GM12872 (cell line): ENCODE data around the gene MAP2K5.
A peak's percentile ranks its signal among the peaks of the same experiment; 100 is the strongest.

Experiments used
- TF ChIP-seq, protein P1 (sequence below): IDR thresholded peaks from 3 replicates; pipeline ENCODE4 v1.5.1; 2011; ENCODE audit warnings: low read depth, mild to moderate bottlenecking, low read length, moderate library complexity; ENCODE audit not compliant: insufficient read depth

The MAP2K5 gene

DNA sequence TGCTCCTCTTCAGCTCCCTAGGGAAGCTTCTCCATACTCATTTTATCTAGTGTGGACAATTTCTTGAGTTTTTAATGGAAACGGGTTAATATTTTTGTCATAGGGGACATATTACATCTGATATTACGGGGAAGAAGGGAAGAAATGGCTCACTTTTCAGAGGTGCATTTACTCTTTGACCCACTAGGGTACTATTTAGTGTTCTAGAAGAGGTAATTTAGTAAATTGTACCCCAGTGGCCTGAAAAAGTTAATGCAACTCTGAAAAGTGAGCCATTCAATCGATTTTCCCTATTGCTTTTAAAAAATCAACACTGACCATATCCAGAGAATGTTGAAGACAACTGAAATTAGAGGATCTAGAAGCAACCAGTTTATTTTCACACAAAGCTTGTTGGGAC is 71.2 kb downstream of the MAP2K5 start:
- TF ChIP-seq, protein P1, sequence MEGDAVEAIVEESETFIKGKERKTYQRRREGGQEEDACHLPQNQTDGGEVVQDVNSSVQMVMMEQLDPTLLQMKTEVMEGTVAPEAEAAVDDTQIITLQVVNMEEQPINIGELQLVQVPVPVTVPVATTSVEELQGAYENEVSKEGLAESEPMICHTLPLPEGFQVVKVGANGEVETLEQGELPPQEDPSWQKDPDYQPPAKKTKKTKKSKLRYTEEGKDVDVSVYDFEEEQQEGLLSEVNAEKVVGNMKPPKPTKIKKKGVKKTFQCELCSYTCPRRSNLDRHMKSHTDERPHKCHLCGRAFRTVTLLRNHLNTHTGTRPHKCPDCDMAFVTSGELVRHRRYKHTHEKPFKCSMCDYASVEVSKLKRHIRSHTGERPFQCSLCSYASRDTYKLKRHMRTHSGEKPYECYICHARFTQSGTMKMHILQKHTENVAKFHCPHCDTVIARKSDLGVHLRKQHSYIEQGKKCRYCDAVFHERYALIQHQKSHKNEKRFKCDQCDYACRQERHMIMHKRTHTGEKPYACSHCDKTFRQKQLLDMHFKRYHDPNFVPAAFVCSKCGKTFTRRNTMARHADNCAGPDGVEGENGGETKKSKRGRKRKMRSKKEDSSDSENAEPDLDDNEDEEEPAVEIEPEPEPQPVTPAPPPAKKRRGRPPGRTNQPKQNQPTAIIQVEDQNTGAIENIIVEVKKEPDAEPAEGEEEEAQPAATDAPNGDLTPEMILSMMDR: peak; percentile 28; the same call in 1 of the 3 replicates

DNA sequence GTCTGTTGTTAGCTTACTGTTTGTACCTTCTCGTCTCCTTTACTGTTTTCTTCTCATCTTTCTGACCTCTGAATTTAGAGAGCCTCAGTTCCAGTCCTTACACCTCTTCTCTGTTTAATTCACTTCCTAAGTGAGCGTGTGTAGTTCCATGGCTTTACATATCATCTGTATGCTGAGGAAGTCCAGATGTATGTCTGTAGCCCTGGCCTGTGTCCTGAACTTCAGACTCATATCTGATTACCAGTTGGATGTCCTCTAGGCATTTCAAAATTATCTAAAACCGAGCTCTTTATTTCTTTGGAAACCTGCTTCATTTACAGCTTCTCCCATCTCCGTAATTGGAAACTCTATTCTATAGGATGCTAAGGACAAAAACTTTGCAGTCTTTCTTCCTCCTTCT is 75.8 kb downstream of the MAP2K5 start:
- TF ChIP-seq, protein P1: no peak

DNA sequence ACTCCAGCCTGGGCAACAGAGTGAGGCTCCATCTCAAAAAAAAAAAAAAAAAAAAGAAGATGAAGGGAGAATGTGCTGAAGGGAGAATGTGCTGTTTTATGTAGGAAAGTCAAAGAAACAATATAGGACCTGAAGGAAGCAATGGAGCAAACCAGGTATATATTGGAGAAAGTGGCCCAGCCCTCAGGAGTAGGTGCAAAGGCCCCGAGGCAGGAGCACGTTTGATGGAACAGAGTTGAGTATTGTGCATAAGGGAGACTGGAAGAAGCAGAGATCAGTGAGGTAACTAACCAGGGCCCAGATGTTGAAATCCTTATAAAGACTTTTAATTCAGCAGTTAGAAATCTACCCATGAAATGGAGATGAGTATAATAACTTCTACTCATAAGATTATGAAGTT is 79.6 kb downstream of the MAP2K5 start:
- TF ChIP-seq, protein P1: no peak

DNA sequence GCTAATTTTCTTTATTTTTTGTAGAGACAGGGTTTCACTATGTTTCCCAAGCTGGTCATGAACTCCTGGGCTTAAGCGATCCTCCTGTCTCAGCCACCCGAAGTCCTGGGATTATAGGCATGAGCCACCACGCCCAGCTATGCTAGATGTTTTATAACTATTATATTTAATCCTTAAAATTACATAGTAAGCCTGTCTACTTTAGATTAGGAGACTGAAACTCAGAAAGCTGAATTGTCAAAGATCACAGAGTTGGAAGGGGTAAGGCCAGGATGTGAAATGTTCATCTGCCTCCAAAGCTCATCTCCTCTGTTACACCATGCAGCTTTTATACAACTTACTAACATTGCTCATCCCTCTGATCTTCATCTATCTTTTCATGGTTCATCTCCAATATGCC is 89.8 kb downstream of the MAP2K5 start:
- TF ChIP-seq, protein P1: no peak

DNA sequence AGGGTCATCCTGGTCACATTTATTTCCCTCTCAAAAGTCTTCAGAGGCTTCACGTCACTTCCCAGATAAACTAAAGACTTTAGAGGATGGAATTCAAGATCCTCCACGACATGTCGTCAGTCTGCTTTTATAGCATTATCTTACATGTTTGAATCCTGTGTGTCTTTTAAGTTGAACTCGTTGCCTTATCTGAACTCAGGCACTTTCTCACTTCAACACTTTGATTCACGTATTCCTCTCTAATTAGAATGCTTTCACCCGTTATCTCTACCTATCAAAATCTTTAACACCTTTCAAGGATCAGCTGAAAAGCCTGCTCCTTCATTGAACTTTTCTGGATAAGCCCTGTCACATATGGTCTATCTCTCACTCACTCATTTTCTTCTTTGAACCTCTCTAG is 97.1 kb downstream of the MAP2K5 start:
- TF ChIP-seq, protein P1: no peak

DNA sequence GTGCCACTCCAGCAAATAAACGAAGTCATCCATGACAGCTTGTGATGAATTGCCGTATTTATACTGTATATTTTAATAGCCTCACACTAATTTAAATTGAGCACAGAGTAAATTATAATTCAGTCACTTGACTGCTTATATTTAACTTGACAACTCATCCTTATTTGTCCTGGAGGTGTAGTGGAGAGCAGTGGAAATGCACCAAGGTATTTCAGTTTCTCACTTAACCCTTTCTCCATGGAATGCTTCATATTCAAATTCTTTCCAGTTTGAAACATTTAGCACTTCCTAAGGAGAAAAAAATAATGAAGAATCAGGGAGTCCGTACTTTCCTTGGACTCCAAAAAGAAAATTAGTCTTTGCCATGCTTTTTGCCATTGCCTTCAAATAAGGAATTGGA is 99.0 kb downstream of the MAP2K5 start:
- TF ChIP-seq, protein P1: no peak

DNA sequence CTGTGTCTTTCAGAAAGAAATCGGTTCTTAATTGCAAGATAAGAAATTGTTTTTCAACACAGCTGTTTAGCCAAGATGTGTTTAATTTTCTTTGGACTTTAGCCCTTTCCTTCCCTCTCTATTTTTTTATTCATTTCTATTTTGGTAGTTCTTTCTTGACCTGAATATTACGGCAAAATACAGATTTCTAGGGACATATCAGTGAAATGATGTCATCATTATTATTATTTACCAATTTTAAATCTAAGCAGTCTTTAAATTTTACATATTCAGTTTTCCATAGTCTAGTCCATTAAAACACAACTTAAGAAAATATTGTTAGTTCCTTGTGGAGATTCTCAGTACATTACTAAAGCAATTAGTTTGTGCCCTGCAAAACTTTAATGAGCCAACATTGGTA is 104.3 kb downstream of the MAP2K5 start:
- TF ChIP-seq, protein P1: no peak

DNA sequence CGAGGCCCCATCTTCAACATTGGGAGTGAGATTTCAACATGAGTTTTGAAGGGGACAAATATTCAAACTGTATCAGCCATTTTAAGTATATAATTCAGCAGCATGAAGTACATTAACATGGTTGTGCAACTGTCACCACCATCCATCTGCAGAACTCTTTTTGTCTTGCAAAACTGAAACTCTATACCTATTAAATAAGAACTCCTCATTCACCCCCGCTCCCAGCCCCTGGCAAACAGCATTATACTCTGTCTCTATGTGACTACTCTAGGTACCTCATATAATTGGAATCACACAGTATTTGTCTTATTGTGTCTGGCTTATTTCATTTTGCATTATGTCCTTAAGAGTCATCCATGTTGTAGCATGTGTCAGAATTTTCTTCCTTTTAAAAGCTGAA is 110.1 kb downstream of the MAP2K5 start:
- TF ChIP-seq, protein P1: no peak
